HG03442 (cell line): ENCODE results near the gene SEPTIN14.
"Not testable (repeated sequence)": the region's sequence is repeated elsewhere in the genome, so short reads cannot be mapped to it uniquely, and the experiment has no call there.

Experiments used
- ATAC-seq: cut with Tn5 transposase; IDR thresholded peaks from one replicate; pipeline ENCODE4 v1.9.1; 2021; ENCODE audit warnings: mild to moderate bottlenecking, moderate library complexity; ENCODE audit not compliant: unreplicated experiment

SEPTIN14 gene

GRCh38 chr7:55785444-55785843, 77.1 kb downstream of the SEPTIN14 start:
- ATAC-seq: not testable (repeated sequence)

GRCh38 chr7:55784151-55784550, 78.4 kb downstream of the SEPTIN14 start:
- ATAC-seq: no peak

- no peak for ATAC-seq
These were observed 83.9 kb downstream of the SEPTIN14 start for GRCh38 chr7:55778631-55779030.

- no peak for ATAC-seq
These were observed 86.4 kb downstream of the SEPTIN14 start for GRCh38 chr7:55776196-55776595.

- no peak for ATAC-seq
These were observed 87.5 kb downstream of the SEPTIN14 start for GRCh38 chr7:55775051-55775420.

GRCh38 chr7:55774327-55775050, 88.1 kb downstream of the SEPTIN14 start:
- no peak for ATAC-seq

- no peak for ATAC-seq
These were observed 91.8 kb downstream of the SEPTIN14 start for GRCh38 chr7:55770778-55771177.

- not testable (repeated sequence) for ATAC-seq
These were observed 109.2 kb downstream of the SEPTIN14 start for GRCh38 chr7:55753274-55753862.

- not testable (repeated sequence) for ATAC-seq
These were observed 117.8 kb downstream of the SEPTIN14 start for GRCh38 chr7:55744706-55745105.
